AG08395 (cell line): Measurements from ENCODE around the gene ABCC9.
"Not testable (repeated sequence)": the region's sequence is repeated elsewhere in the genome, so short reads cannot be mapped to it uniquely, and the experiment has no call there.

ENCODE experiments used
- DNase-seq: peaks from one replicate; pipeline ENCODE4 v3.0.0; 2012; ENCODE audit warnings: mixed read lengths, low spot score

ABCC9 gene

GRCh38 chr12:21933656-21934055 is 7.6 kb downstream of the ABCC9 start:
- DNase-seq: no peak

- DNase-seq: not testable (repeated sequence)
Measured at GRCh38 chr12:21929972-21930371, 11.3 kb downstream of the ABCC9 start.

- DNase-seq: no peak
Measured at GRCh38 chr12:21925296-21925913, 15.8 kb downstream of the ABCC9 start.

GRCh38 chr12:21921436-21921835 is 19.8 kb downstream of the ABCC9 start:
- no peak for DNase-seq

GRCh38 chr12:21918456-21918855 is 22.8 kb downstream of the ABCC9 start:
- no peak for DNase-seq

- DNase-seq: no peak
Measured at GRCh38 chr12:21913823-21914222, 27.4 kb downstream of the ABCC9 start.

- DNase-seq: no peak
Measured at GRCh38 chr12:21912318-21912717, 28.9 kb downstream of the ABCC9 start.

GRCh38 chr12:21911832-21912231 is 29.4 kb downstream of the ABCC9 start:
- no peak for DNase-seq

- no peak for DNase-seq
Measured at GRCh38 chr12:21910657-21911056, 30.6 kb downstream of the ABCC9 start.

- no peak for DNase-seq
Measured at GRCh38 chr12:21907948-21908837, 33.0 kb downstream of the ABCC9 start.

GRCh38 chr12:21906919-21907493 is 34.2 kb downstream of the ABCC9 start:
- no peak for DNase-seq

- not testable (repeated sequence) for DNase-seq
Measured at GRCh38 chr12:21899532-21899931, 41.7 kb downstream of the ABCC9 start.

GRCh38 chr12:21895651-21896050 is 45.6 kb downstream of the ABCC9 start:
- no peak for DNase-seq

GRCh38 chr12:21894792-21895595 is 46.2 kb downstream of the ABCC9 start:
- no peak for DNase-seq

GRCh38 chr12:21893924-21894323 is 47.3 kb downstream of the ABCC9 start:
- no peak for DNase-seq

- no peak for DNase-seq
Measured at GRCh38 chr12:21892341-21892740, 48.9 kb downstream of the ABCC9 start.

GRCh38 chr12:21891751-21892217 is 49.4 kb downstream of the ABCC9 start:
- no peak for DNase-seq

- DNase-seq: no peak
Measured at GRCh38 chr12:21888276-21888863, 52.9 kb downstream of the ABCC9 start.

- DNase-seq: no peak
Measured at GRCh38 chr12:21884936-21885335, 56.3 kb downstream of the ABCC9 start.

GRCh38 chr12:21882635-21883034 is 58.6 kb downstream of the ABCC9 start:
- no peak for DNase-seq

GRCh38 chr12:21881965-21882364 is 59.3 kb downstream of the ABCC9 start:
- no peak for DNase-seq

GRCh38 chr12:21879312-21879711 is 61.9 kb downstream of the ABCC9 start:
- no peak for DNase-seq
